ENCODE data around the gene SARS1. TPM values are rescaled to one million over a fixed set of nuclear protein-coding genes. Genes with fewer than 3 reads are reported as not detected.

SARS1 gene
- total and polyA plus RNA-seq, 2 of the 13 experiments (the other 11 are each of a cell fraction or from before 2014, with no cell fraction given) = 103 to 134 TPM

DNA sequence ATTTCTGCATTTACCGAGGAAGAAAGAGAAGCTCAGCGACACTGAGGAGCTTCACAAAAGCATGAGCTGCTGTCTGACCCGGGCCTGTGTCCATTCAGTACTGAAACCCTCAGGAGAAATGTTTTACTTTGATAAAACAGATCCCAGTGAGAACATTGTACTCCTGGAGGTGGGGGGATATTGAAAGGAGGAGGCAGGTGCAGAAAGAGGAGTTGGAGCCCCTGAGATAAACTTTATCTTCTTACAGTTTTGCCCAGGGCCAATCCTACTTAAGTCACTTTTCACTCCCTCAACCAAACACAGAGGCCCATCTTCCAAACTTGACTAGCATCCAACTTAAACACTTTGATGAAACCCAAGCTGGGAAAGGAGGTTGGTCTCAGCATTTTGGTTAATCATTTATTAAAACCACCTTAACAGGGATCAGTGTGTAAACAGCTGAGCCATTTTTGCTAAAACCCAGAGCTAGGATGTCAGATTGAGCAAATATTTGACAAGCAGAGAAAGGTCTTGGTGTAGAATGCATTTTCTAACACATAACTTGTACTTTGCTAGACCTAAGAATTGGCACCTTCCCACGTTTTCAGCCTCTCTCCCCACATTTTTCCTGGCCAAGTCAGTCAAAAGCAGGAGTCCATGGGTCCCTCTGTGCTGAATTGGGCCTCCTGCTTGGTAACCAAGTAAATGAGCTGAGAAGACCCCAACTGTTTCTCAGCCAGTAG is 32.5 kb upstream of the SARS1 start (continued):
- TF ChIP-seq SAFB2 (CRISPR knock-in tag; IDR thresholded peaks at IDR 0.05; ENCODE audit: borderline replicate concordance, low read depth) = no peak
- peak; percentile 64; the same call in 1 of the 2 replicates for TF ChIP-seq IRF2 (CRISPR knock-in tag; IDR thresholded peaks at IDR 0.05)
- TF ChIP-seq, protein P1, sequence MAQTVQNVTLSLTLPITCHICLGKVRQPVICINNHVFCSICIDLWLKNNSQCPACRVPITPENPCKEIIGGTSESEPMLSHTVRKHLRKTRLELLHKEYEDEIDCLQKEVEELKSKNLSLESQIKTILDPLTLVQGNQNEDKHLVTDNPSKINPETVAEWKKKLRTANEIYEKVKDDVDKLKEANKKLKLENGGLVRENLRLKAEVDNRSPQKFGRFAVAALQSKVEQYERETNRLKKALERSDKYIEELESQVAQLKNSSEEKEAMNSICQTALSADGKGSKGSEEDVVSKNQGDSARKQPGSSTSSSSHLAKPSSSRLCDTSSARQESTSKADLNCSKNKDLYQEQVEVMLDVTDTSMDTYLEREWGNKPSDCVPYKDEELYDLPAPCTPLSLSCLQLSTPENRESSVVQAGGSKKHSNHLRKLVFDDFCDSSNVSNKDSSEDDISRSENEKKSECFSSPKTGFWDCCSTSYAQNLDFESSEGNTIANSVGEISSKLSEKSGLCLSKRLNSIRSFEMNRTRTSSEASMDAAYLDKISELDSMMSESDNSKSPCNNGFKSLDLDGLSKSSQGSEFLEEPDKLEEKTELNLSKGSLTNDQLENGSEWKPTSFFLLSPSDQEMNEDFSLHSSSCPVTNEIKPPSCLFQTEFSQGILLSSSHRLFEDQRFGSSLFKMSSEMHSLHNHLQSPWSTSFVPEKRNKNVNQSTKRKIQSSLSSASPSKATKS (CRISPR knock-in tag; IDR thresholded peaks at IDR 0.05) = no peak
- TF ChIP-seq, protein P2, sequence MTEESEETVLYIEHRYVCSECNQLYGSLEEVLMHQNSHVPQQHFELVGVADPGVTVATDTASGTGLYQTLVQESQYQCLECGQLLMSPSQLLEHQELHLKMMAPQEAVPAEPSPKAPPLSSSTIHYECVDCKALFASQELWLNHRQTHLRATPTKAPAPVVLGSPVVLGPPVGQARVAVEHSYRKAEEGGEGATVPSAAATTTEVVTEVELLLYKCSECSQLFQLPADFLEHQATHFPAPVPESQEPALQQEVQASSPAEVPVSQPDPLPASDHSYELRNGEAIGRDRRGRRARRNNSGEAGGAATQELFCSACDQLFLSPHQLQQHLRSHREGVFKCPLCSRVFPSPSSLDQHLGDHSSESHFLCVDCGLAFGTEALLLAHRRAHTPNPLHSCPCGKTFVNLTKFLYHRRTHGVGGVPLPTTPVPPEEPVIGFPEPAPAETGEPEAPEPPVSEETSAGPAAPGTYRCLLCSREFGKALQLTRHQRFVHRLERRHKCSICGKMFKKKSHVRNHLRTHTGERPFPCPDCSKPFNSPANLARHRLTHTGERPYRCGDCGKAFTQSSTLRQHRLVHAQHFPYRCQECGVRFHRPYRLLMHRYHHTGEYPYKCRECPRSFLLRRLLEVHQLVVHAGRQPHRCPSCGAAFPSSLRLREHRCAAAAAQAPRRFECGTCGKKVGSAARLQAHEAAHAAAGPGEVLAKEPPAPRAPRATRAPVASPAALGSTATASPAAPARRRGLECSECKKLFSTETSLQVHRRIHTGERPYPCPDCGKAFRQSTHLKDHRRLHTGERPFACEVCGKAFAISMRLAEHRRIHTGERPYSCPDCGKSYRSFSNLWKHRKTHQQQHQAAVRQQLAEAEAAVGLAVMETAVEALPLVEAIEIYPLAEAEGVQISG (CRISPR knock-in tag; IDR thresholded peaks at IDR 0.05) = peak; percentile 48; the same call in 1 of the 2 replicates
- TF ChIP-seq DNMT3B (CRISPR knock-in tag; conservative IDR thresholded peaks at IDR 0.05) = 0 out of 2 replicates have a peak, but pooled peaks have one; percentile 90
- TF ChIP-seq CREM (IDR thresholded peaks at IDR 0.05) = peak; percentile 68; the same call in 1 of the 2 replicates
- no peak for TF ChIP-seq CREM (CRISPR knock-in tag; IDR thresholded peaks at IDR 0.05)
- 0 out of 2 replicates have a peak, but pooled peaks have one; percentile 36 for TF ChIP-seq ZNF678 (CRISPR knock-in tag; IDR thresholded peaks at IDR 0.05)
- TF ChIP-seq ZNF777 (CRISPR knock-in tag; IDR thresholded peaks at IDR 0.05) = no peak
- TF ChIP-seq GTF2F1 (IDR thresholded peaks at IDR 0.05; ENCODE audit: low read length) = no peak
- peak; percentile 41; the same call in 1 of the 2 replicates for TF ChIP-seq SOX13 (IDR thresholded peaks at IDR 0.05)
- TF ChIP-seq SOX13 (CRISPR knock-in tag; conservative IDR thresholded peaks at IDR 0.05 in 1 of 2, IDR thresholded peaks at IDR 0.05 in 1 of 2) = peak in 1 of 2 experiments; percentile 84; a peak in 2 of 4 replicates
- TF ChIP-seq, protein P3, sequence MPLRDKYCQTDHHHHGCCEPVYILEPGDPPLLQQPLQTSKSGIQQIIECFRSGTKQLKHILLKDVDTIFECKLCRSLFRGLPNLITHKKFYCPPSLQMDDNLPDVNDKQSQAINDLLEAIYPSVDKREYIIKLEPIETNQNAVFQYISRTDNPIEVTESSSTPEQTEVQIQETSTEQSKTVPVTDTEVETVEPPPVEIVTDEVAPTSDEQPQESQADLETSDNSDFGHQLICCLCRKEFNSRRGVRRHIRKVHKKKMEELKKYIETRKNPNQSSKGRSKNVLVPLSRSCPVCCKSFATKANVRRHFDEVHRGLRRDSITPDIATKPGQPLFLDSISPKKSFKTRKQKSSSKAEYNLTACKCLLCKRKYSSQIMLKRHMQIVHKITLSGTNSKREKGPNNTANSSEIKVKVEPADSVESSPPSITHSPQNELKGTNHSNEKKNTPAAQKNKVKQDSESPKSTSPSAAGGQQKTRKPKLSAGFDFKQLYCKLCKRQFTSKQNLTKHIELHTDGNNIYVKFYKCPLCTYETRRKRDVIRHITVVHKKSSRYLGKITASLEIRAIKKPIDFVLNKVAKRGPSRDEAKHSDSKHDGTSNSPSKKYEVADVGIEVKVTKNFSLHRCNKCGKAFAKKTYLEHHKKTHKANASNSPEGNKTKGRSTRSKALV (CRISPR knock-in tag; IDR thresholded peaks at IDR 0.05) = 0 out of 2 replicates have a peak, but pooled peaks have one; percentile 35
- no peak for TF ChIP-seq ZNF432 (CRISPR knock-in tag; IDR thresholded peaks at IDR 0.05; ENCODE audit: borderline replicate concordance)
- peak; percentile 40 for TF ChIP-seq ZMYM4 (CRISPR knock-in tag; IDR thresholded peaks at IDR 0.05)
- TF ChIP-seq ZNF709 (CRISPR knock-in tag; IDR thresholded peaks at IDR 0.05) = no peak
- no peak for TF ChIP-seq TCF12 (IDR thresholded peaks at IDR 0.05)
- TF ChIP-seq TCF12 (CRISPR knock-in tag; IDR thresholded peaks at IDR 0.05) = no peak
- no peak for TF ChIP-seq ZNF224 (CRISPR knock-in tag; IDR thresholded peaks at IDR 0.05)
- TF ChIP-seq, protein P4, sequence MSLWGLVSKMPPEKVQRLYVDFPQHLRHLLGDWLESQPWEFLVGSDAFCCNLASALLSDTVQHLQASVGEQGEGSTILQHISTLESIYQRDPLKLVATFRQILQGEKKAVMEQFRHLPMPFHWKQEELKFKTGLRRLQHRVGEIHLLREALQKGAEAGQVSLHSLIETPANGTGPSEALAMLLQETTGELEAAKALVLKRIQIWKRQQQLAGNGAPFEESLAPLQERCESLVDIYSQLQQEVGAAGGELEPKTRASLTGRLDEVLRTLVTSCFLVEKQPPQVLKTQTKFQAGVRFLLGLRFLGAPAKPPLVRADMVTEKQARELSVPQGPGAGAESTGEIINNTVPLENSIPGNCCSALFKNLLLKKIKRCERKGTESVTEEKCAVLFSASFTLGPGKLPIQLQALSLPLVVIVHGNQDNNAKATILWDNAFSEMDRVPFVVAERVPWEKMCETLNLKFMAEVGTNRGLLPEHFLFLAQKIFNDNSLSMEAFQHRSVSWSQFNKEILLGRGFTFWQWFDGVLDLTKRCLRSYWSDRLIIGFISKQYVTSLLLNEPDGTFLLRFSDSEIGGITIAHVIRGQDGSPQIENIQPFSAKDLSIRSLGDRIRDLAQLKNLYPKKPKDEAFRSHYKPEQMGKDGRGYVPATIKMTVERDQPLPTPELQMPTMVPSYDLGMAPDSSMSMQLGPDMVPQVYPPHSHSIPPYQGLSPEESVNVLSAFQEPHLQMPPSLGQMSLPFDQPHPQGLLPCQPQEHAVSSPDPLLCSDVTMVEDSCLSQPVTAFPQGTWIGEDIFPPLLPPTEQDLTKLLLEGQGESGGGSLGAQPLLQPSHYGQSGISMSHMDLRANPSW (CRISPR knock-in tag; IDR thresholded peaks at IDR 0.05; ENCODE audit: borderline replicate concordance) = no peak
- TF ChIP-seq HMG20A (CRISPR knock-in tag; IDR thresholded peaks at IDR 0.05; ENCODE audit: borderline replicate concordance) = peak; percentile 75; the same call in 1 of the 2 replicates

Measured in HepG2 (cell line).